SHP77 treated with DMSO at 0.1 percent for 48 hours (cell line): ENCODE measurements around the gene RAB4B.
A peak's percentile ranks its signal among the peaks of the same experiment; 100 is the strongest.
"Not testable (repeated sequence)": the region's sequence is repeated elsewhere in the genome, so short reads cannot be mapped to it uniquely, and the experiment has no call there.

Source experiments
- DNase-seq: peaks from one replicate; lab custom pipeline; 2025; lab: John Stamatoyannopoulos, UW

Gene RAB4B

DNA sequence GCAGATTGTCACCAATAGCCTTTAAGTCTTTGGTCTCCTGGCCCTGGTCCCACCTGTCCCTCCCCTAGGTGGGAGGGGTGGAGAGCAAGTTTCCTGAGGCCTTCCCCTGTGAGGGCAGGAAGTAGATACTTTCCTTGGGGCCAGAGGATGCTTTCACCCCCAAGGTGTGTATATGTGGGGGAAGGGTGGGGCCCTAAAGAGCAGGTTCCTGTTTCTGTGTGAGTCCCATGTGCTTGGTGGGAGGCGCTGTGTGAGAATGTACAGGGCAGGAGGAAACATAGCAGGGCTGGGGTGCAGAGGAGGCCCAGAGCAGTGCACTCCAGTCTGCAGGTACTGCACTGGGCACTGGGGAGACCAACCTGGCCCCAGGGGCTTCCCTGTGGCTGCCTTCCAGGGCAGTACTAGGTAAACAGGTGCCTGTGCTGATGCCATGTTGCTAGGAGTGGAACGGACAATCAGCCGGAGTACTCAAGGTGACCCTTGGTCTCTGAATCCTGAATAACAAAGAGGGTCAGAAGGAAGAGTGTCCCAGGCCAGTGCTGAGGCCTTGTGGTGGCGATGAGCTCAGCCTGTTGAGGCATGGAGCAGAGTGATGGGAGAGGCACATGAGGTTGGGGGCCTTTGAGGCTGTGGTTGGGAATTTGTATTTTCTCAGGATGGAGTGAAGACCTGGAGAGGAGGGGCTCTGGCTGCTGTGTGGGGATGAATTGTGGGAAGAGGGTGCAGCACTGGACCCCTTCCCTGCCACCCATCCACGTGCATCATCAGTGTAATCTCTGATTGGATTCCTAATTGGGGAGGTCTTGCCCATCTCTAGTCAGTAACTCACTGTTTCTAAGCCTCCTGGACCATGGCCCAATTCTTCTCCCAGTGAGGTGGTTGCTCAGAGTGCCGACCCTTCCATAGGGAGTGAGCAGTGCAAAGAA is 26.1 kb downstream of the RAB4B start:
- no peak for DNase-seq

DNA sequence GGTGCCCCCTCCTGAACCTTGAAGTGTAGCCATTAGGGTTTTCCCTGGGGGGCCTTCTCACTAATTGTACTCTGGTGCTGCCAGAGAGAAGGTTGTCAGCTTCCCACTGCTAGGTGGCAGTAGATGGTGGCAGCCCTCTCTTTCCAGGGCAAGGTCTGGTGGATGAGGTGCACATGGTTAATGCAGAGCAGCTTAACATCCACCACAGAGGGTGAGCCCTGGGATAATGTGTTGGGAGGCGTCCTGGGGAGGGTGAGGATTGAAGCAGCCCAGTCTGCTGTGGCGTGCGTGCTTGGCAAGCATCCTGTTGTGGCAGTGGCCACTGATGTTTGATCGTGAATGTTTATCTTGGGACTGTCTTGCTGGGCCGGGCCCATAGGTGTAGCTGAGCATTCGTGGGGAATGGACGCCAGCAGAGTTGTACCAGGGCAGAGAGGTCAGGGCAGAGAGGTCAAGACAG is 26.8 kb downstream of the RAB4B start:
- no peak for DNase-seq

DNA sequence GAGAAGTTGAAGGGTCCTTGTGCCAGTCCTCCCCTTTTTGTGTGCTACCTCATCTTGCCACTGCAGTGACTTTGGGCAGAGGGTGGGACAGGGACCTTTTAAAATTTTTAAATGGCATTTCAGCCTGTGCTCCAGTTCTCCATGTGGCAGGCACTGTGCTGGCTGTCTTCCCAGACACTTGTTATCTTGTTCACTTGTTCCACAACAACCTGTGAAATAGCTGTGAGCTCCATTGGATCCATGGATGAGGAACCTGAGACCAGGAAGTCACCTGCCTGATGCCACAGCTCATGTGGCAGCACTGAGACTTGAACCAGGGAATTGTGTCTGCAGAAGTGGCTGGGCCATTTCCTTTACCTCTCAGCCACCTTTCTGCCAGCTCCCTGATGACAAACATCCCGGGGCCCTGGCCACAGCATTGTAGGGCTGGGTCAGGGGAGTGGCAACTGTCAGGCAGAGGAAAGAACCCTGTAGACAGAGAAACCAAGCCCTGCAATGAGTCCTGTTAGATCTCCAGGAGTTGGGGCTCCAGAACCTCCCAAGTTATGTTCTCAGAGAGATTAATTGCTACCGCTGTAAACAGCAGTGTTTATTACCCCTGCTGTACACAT is 27.3 kb downstream of the RAB4B start:
- no peak for DNase-seq

DNA sequence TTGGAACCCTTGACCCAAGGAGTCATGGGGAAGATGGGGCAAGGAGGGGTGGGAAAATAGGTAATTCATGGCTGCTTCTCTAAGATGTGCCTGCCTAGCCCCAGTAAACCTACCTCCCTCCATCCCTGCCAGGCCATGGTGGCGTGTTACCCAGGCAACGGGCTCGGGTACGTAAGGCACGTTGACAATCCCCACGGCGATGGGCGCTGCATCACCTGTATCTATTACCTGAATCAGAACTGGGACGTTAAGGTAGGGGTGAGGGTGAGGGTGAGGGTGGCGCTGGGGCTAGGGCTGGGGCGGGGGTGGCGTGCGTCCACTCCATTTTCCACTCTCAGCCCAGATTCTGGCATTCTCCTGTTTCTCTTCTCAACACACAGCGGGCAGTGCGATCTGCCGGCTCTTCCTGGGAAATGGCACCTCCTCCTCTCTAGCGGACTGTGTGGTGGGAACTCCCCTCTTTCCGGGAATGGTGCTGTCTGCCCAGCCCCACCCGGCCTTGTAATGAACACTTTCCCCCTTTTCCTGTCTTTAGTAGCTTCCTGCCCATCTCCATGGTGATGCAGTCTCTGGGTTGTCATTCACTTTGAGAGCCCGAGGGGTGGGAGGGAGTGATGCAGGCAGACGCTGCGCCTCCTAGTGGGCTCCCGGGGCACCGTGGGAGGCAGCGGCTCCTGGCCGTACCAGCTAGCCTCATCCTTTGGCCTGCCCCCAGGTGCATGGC is 28.5 kb downstream of the RAB4B start:
- DNase-seq = peak; percentile 43

DNA sequence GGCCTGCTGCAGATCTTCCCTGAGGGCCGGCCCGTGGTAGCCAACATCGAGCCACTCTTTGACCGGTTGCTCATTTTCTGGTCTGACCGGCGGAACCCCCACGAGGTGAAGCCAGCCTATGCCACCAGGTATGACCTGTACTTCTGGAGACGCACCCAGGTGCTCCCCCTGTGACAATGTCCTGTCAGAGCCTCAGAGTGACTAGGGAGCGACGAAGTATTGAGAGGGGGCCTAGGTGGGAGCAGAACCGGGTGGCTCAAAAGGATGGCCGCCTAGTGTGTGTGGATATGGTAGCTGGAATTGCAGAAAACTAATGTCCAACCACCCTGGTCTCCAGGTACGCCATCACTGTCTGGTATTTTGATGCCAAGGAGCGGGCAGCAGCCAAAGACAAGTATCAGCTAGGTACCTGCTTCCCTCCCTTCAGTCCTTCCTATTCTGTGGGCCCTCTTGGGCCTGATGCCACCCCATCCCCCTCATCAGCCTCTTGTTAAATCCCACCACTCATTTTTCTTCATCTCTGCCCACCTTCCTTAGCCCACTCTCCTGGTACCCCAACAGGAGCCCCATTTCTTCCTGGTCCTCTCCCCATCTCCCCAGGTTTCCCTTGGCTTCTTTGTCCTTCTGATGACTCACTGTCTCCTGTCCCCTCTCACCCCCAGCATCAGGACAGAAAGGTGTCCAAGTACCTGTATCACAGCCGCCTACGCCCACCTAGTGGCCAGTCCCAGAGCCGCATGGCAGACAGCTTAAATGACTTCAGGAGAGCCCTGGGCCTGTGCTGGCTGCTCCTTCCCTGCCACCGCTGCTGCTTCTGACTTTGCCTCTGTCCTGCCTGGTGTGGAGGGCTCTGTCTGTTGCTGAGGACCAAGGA is 29.3 kb downstream of the RAB4B start:
- no peak for DNase-seq

DNA sequence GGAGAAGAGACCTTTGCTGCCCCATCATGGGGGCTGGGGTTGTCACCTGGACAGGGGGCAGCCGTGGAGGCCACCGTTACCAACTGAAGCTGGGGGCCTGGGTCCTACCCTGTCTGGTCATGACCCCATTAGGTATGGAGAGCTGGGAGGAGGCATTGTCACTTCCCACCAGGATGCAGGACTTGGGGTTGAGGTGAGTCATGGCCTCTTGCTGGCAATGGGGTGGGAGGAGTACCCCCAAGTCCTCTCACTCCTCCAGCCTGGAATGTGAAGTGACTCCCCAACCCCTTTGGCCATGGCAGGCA is 29.9 kb downstream of the RAB4B start:
- DNase-seq = no peak

DNA sequence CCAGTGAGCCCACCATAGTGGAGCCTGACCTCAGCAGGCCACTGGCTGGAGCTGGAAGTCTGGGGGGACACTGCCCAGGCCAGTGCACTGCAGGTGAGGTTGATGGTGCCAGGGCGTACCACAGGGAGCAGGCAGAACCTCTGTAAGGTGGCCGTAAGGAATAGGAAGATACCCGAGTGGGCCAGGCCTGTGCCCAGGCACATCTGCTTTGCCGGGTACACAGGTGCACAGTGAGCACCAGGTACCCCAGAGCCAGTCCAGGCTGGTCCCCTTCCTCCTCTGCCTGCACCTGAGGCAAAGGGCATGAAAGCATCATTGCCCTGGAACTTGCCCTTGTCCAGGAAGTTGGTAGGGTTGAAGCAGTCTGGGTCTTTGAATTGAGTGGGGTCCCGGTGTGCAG is 30.4 kb downstream of the RAB4B start:
- DNase-seq = no peak

DNA sequence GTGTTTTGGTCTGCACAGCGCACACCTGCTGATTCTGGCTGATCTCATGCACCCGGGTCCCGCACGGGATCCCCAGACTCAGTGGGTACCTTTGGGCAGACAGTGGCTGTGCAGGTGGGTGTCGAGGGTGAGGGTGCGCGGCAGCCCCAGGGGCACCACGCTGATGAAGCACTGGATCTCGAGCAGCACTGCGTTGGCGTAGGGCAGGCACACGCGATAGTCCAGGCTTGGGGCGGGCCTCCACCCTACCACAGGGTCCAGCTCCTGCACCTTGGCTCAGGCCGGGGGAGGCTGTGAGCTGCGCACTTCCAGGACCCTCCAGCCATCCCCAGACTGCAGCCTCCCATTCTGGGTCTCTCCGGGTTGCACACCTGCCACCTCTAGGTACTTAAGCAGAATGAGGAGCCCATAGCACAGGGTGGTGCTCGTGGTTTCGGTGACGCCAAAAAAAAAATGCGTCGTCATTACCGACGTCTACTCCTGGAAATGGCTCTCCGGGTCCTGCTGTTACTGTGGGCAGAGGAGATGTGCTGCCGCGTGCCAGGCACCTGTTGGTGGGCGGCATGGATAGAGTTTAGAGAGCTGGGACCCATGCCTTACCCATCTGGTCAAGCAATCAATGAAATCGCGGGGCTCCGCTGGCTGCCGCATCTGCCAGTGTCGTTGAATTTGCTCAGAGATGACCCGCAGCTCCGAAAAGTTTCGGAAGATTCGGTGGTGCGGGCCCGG is 31.5 kb downstream of the RAB4B start:
- no peak for DNase-seq

DNA sequence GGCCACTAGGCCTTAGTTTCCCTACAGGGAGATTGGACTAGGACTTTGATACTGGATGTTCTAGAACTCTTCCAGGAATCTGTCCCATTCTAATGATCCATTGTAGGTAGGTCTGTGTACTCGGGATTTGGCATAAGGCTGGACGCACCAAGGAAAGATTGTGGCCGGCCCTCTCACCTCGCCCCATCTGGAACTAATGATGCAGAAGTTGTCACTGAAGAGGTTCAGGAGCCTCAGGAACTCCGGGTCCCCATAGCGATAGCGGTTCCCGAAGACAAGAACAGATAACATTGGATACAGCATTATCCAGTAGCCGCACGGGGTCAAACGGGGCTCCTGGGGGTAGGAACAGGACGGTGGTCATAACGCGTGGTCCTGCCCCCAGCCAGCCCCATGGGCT is 32.1 kb downstream of the RAB4B start:
- DNase-seq = no peak

DNA sequence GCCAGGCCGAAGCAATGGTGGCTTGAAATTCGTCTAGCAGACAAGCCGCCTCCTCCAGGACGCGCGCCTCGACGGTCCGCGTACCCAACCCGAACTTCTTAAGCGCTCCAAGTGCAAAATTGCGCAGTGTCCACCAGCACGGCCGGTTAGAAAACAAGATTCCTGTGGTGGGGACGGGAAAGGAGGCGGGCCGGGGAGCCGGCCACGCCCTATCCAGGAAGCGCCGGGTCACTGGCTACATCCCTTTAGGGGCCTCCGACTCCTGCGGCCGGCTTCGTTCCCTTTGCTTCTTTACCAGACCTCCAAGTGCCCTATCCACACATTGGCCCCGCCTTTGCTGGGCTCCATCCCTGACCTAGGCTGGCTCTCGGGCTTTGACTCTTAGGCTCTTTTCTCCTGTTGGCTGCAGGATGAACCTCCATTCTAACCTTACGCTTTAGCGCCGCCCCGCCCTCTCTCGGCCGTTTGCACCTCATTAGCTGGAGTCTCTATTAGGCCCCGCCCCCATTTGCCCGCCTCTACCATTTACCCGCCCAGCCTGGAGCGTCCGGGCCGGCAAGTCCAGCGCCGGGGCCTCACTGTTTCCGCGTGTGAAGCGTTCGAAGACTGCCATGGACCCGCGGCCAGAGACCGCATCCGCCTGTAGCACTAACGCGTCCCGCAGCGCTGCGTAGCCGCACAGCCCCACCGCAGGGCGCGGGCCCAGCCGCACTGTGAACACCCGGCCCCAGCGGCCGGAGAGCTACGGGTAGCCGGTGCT is 32.8 kb downstream of the RAB4B start:
- peak; percentile 27 for DNase-seq

DNA sequence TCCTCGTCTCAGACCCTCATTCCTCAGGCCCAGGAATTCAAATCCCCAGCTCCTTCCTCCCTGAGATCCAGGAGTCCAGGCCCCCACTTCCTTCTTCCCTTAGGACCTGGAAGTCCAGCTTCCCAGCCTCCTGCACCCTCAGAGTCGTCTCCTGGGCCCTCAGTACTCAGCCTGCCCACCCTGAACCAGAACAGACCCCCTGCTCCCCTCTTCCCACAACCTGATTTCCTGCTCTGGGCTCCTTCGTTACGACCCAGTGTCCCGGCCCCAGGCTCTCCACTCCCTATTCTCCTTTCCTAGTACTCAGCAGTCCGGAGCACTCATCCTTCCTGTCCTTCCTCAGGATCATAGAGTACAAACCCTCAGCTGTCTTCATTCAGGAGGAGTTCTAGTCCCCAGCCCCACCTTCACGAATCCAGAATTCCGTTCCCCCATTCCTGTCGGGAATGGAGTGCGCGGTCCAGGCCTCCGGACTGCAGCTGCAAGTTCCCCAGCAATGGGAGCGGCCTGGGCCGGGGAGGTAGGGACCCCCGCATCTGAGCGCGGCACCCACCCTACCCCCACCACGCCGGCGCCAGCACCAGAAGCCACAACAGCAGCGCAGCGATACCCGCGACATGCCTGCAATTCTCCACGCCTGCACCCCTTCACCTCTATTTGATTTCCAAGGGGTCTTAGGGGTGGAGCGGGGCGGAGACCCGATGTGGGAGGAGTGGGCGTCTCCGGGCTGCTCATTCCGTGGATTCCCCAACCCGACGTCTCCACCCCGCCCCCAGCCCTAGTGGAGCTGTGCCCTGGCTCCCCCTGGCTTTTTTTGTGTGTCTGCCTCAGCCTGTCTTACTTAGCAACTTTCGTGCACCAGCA is 33.7 kb downstream of the RAB4B start:
- no peak for DNase-seq

DNA sequence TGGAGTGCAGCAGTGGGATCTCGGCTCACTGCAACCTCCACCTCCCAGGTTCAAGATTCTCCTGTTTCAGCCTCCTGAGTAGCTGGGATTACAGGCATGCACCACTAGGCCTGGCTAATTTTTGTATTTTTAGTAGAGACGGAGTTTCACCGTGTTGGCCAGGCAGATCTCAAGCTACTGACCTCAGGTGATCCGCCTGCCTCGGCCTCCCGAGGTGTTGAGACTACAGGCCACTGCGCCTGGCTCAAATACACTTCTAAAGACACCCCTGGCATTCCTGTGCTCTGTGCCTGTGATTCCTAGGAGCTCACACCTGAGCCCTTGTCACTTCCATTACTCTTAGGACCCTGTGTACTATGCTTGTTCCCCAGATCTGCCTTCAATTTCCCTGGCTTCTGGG is 34.5 kb downstream of the RAB4B start:
- not testable (repeated sequence) for DNase-seq

DNA sequence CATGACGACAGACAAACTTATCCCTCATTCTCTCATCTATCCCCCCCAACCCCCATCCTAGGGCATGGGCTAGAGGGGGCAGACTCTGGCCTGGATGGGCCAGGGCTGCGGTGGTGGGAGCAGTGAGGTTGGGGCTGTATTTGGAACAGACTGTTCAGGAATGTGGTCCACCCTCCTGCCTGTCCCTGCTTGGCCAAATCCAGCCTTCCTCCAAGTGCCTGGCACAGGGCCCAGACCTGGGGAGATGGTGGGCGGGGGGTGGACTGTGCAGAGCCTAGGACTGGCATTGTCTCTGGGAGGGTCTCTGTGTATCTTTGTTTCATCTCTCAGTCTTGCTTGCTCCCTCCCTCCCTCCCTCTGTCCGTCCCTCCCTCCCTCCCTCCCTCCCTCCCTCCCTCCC is 35.1 kb downstream of the RAB4B start:
- no peak for DNase-seq

DNA sequence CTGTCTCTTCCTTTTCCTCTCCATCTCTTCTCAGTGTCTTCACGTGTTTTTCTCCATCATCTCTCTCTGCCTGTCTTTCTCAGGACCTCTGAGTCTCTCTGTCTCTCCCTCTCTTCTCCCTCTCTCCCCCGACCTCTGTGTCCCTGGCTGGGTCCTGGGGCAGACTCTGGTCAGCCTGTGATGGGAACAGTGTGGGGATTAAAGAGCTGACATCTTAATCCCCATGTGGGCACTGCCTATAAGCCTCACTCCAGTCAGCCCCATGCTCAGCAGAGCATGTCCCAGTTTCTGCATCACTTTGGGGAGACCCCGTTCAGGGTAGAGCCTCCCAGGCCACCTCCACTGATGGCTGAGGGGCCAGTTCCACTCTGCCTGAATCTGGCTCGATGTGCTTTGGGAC is 37.2 kb downstream of the RAB4B start:
- DNase-seq = no peak

DNA sequence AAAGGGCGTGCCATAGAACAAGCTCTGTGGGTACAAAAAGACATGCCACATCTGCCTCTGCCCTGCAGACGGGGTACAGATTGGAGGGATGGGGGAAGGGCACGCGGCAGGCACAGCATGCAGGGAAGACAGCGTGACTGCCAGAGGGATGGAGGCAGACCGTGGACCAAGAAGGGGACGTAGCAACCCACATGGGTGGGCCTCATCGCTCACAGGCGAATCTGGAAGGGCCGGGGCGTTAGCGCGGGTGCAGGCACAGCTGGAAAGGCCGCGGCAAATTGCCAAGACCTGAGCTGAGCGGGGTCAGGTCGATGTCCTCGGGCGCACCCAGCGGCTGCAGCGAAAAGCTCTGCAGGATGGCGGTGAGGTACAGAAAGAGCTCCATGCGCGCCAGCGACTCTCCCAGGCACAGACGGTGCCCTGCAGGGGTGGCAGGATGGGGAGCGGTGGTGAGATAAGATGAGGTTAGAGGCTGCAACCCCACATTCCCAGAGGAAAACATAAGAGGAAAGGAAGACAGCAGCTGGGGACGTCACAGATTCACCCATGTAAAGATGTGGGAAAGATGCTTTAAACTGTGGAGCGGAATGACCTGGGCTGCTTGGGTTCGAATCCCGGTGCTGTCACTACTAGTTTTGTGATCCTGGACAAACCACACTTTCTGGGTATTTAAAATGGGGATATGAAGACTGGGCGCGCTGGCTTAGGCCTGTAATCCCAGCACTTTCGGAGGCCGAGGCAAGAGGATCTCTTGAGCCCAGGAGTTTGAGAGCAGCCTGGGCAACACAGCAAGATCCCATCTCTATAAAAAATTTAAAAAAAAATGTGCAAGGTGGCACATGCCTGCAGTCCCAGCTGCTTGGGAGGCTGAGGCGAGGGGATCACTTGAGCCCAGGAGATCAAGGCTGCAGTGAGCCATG is 40.7 kb downstream of the RAB4B start:
- peak; percentile 19 for DNase-seq

DNA sequence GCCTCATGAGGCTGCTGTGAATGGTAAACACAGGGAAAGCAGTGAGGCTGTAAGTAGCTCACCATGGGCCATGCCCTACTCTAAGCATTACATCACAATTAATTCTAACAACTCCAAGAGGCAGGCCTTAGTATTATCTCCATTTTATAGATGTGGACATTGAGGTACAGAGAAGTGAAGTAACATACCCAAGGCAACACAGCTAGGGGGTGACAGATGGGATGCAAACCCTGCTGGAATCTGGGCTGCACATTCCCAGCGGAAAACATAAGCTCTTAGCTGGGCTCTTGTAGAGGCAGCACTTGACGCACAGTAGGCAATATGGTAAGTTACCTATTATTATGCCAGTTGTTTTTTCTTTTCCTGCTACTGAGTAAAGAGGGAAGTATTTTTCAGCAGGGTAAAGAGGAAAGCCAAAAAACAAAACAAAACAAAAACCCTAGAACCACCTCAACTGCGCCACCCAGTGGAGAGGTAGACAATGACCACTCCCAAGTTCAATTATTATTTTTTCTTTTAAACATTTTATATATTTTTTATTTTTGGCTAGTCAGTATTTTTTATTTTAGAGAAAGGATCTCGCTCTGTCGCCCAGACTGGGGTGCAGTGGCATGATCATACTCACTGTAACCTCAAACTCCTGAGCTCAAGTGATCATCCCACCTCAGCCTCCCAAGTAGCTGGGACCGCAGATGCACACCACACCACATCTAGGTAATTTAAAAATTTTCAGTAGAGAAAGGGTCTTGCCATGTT is 41.6 kb downstream of the RAB4B start:
- not testable (repeated sequence) for DNase-seq

DNA sequence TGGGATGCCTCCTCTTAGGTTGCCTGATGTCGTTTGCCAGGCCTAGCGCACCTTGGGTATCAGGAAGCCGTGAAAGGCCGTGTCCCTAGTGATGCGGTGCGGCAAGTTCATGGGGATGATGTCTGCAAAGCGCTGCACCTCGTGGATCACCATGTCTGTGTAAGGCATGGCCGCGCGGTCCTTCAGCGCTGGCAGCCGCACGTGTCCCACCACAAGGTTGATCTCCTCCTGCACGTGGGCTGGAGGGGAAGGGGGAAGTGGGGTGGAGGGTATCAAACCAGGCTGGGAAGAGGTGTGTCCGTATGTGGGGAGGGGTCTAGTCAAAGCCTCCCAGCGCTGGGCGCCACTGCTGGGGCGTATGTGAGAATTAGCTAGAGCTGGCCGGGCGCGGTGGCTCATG is 44.1 kb downstream of the RAB4B start:
- no peak for DNase-seq
